HCT116 (cell line): ENCODE data around the gene RAI1. TPM values are rescaled to one million over a fixed set of nuclear protein-coding genes. Genes with fewer than 3 reads are reported as not detected.

Source experiments
- ATAC-seq: fragments of 200-7000 bp; cut with Tn5 transposase; 2 replicates; pipeline ENCODE4 v1.9.1; 2020; ENCODE audit warnings: mild to moderate bottlenecking, moderate library complexity
- BruUV-seq: library from RNA; stranded (reverse); fragments of 400-500 nt; replicated peaks from 2 replicates; lab custom pipeline; 2021; lab: Mats Ljungman, UMichigan
- CTCF ChIA-PET: fragments of 300-600 bp; sonication (Branson Sonifier 250); formaldehyde crosslinking; loops from one replicate; lab custom pipeline; 2021; ENCODE audit warnings: antibody characterized with exemption; lab: Charles Lee
- POLR2A ChIA-PET: fragments of 300-600, 350-600 bp; sonication (Branson Sonifier 250); formaldehyde crosslinking; loops from one replicate; lab custom pipeline; 2021; ENCODE audit warnings: antibody characterized with exemption; lab: Charles Lee
- RAD21 ChIA-PET, 2 experiments: fragments of 300-600 bp; sonication (Branson Sonifier 250); formaldehyde crosslinking; loops; one replicate each; lab custom pipeline; 2023; ENCODE audit warnings: low total read pairs in 2 of 2; ENCODE audit not compliant: uncharacterized antibody in 2 of 2, unreplicated experiment in 2 of 2, low non-redundant PET in 1 of 2; lab: Charles Lee
- DNase-seq: peaks from one replicate; pipeline ENCODE4 v3.0.0-alpha.2; 2010; ENCODE audit warnings: low read depth, low spot score
- H2AFZ ChIP-seq: fragments of 200-600 bp; shearing (Covaris generic), sonication (generic); 2 replicates; pipeline ENCODE4 v1.6.1; 2017; ENCODE audit warnings: low read depth, mixed run types, mixed read lengths, antibody characterized with exemption, low read length; ENCODE audit not compliant: poor library complexity, severe bottlenecking
- H3K27ac ChIP-seq: 2 replicates; pipeline ENCODE4 v1.5.1; 2012; ENCODE audit warnings: low read depth, low read length
- H3K27me3 ChIP-seq: fragments of 200-600 bp; sonication (generic); 2 replicates; pipeline ENCODE4 v1.6.1; 2016; ENCODE audit warnings: mixed run types, low read length, mixed read lengths; ENCODE audit not compliant: insufficient read depth
- H3K36me3 ChIP-seq, 2 experiments: fragments of 200-500 bp in 1 of 2; fragments of 200-600 bp in 1 of 2; sonication (Bioruptor generic) in 1 of 2; sonication (generic) in 1 of 2; 2 replicates each; pipeline versions ENCODE4 v1.5.1 to v1.6.1; 2014 to 2016; ENCODE audit warnings: low read length in 2 of 2, inconsistent platforms in 1 of 2, mixed read lengths in 1 of 2, mixed run types in 1 of 2; ENCODE audit not compliant: insufficient read depth in 2 of 2, control insufficient read depth in 1 of 2
- H3K4me1 ChIP-seq, 2 experiments: fragments of 200-600 bp in 1 of 2; sonication (generic) in 1 of 2; 2 replicates each; pipeline versions ENCODE4 v1.5.1 to v1.6.1; 2012 to 2017; ENCODE audit warnings: low read length in 2 of 2, inconsistent platforms in 1 of 2, mild to moderate bottlenecking in 1 of 2, mixed read lengths in 1 of 2, mixed run types in 1 of 2, moderate library complexity in 1 of 2; ENCODE audit not compliant: insufficient read depth in 2 of 2, control insufficient read depth in 1 of 2
- H3K4me2 ChIP-seq: fragments of 200-600 bp; sonication (generic); 2 replicates; pipeline ENCODE4 v1.6.1; 2017; ENCODE audit warnings: mixed run types, low read length, mixed read lengths
- H3K4me3 ChIP-seq, 2 experiments: fragments of 200-600 bp in 1 of 2; sonication (generic) in 1 of 2; replicated peaks in 1 of 2; 2 replicates each; pipeline ENCODE4 v1.5.1; 2011 to 2016; ENCODE audit warnings: low read length in 2 of 2, control low read depth in 1 of 2, low read depth in 1 of 2, mild to moderate bottlenecking in 1 of 2, mixed read lengths in 1 of 2, mixed run types in 1 of 2
- H3K79me2 ChIP-seq: fragments of 200-600 bp; sonication (generic); 2 replicates; pipeline ENCODE4 v1.6.1; 2017; ENCODE audit warnings: mild to moderate bottlenecking, mixed run types, low read length, moderate library complexity, mixed read lengths; ENCODE audit not compliant: insufficient read depth
- H3K9ac ChIP-seq: fragments of 200-600 bp; sonication (generic); 2 replicates; pipeline ENCODE4 v1.6.1; 2016; ENCODE audit warnings: low read length, mixed read lengths
- H3K9me2 ChIP-seq: fragments of 200-600 bp; sonication (generic), shearing (Covaris generic); 2 replicates; pipeline ENCODE4 v1.6.1; 2017; ENCODE audit warnings: mixed run types, mild to moderate bottlenecking, moderate library complexity; ENCODE audit not compliant: insufficient read depth
- H3K9me3 ChIP-seq, 2 experiments: fragments of 200-500 bp in 1 of 2; fragments of 200-600 bp in 1 of 2; sonication (Bioruptor generic) in 1 of 2; sonication (generic) in 1 of 2; 2 replicates each; pipeline ENCODE4 v1.6.1; 2014 to 2017; ENCODE audit warnings: low read length in 2 of 2, mixed read lengths in 2 of 2, inconsistent platforms in 1 of 2, low read depth in 1 of 2, mild to moderate bottlenecking in 1 of 2, mixed run types in 1 of 2, moderate library complexity in 1 of 2; ENCODE audit not compliant: control insufficient read depth in 1 of 2, insufficient read depth in 1 of 2
- H4K20me1 ChIP-seq: fragments of 200-600 bp; sonication (generic), shearing (Covaris generic); 2 replicates; pipeline ENCODE4 v1.6.1; 2017; ENCODE audit warnings: mixed run types, mild to moderate bottlenecking, moderate library complexity; ENCODE audit not compliant: insufficient read depth
- CEBPB ChIP-seq: IDR thresholded peaks from 2 replicates; pipeline ENCODE4 v1.6.1; 2012; ENCODE audit warnings: low read depth
- FOSL1 ChIP-seq: IDR thresholded peaks from 2 replicates; pipeline ENCODE4 v1.6.1; 2012; ENCODE audit warnings: low read depth
- POLR2AphosphoS5 ChIP-seq: IDR thresholded peaks from 2 replicates; pipeline ENCODE4 v1.6.1; 2011; ENCODE audit warnings: mild to moderate bottlenecking, low read depth, low read length, moderate library complexity
- SRF ChIP-seq: IDR thresholded peaks from 2 replicates; pipeline ENCODE4 v1.6.1; 2012; ENCODE audit warnings: low read depth
- TCF7L2 ChIP-seq: IDR thresholded peaks from 2 replicates; pipeline ENCODE4 v1.7.0; 2011; ENCODE audit warnings: borderline replicate concordance, inconsistent platforms; ENCODE audit not compliant: insufficient read depth, insufficient read length; ENCODE audit errors: extremely low read depth
- YY1 ChIP-seq: IDR thresholded peaks from 2 replicates; pipeline ENCODE4 v1.6.1; 2011; ENCODE audit warnings: low read length, low read depth, moderate library complexity, mild to moderate bottlenecking; ENCODE audit not compliant: insufficient replicate concordance; ENCODE audit errors: extremely low read depth
- ZFX ChIP-seq: fragments of 450-650 bp; IDR thresholded peaks from 2 replicates; pipeline ENCODE4 v1.6.1; 2017
- intact Hi-C: fragments of 100-400 bp; cut with micrococcal nuclease; formaldehyde crosslinking; loops from 2 replicates; pipeline ENCODE4 v1.10.0; 2022
- total RNA-seq: library from RNA; stranded (reverse); gene quantifications from one replicate; pipeline ENCODE4 v1.2.1, GENCODE V29; 2021; ENCODE audit not compliant: unreplicated experiment
- TF ChIP-seq, protein P1 (sequence below), 3 experiments: fragments of 200-600 bp in 1 of 3; sonication (generic) in 1 of 3; IDR thresholded peaks in 2 of 3; conservative IDR thresholded peaks in 1 of 3; 2 replicates each; pipeline ENCODE4 v1.5.1; 2012 to 2017; ENCODE audit warnings: low read depth in 2 of 3, low read length in 2 of 3, antibody characterized with exemption in 1 of 3, borderline replicate concordance in 1 of 3, control low read depth in 1 of 3, mild to moderate bottlenecking in 1 of 3, mixed read lengths in 1 of 3, mixed run types in 1 of 3, moderate library complexity in 1 of 3; ENCODE audit not compliant: insufficient read depth in 1 of 3

RAI1 gene
- total RNA-seq, 1 experiment from 2014 or later = 38.5 TPM

DNA sequence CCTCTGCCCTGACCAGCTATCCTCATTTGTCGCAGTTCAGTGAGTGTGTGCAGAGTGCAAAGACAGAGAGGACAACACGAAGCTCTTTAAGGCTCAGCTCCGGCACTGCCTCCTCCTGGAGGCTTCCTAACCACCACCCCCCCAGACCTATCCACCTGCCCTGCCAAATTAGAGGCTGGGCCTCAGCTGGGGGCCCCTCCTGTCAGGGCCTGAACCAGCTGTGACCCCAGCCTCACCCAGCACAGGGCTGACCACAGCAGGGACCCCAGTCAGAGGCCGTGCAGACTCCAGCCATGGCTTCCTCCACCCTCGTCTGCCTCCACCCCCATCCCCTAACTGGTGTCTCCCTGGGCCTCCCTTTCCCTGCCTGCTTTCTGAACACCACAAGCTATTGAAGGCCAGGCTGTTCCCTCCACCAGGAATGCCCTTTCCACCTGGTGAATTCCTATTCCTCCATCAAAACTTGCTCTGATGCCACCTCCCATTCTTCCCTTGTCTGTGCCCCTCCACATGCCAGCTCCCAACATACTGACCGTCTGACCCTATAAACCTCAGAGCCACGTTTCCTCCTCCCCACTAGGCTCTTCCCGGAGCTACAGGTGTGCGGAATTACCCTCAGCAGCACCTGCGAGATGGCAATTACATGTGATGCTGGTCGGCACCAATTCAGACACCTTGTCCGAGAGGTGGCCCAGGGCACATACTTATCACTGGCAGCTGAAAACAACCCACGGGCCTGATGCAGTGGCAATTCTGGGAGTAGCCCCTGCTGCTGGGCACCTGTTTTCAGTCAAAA lies 146.8 kb downstream of the RAI1 start:
- CTCF ChIA-PET = interaction anchor here (1.3 to 2.0 kb wide), 2 partner anchors 8 to 10 kb away, joined by 4 to 7 read pairs; partner anchors contain the start of gene SREBF1
- intact Hi-C loops = no loop called here
- Histone ChIP-seq H3K4me1 (peaks cover 67 to 90% of the 10 kb centered on the region in 2 experiments), H3K4me2 (no peak overlapping the region), H3K9me3 (no peaks in the 10 kb centered on the region), H3K9ac (no peak overlapping the region; the same call in 1 of the 2 replicates), H3K9me2 (no peaks in the 10 kb centered on the region), H3K36me3 (peaks cover 3 to 19% of the 10 kb centered on the region in 2 experiments; a peak in 2 of 4 replicates), H3K27me3 (no peaks in the 10 kb centered on the region), H3K27ac (peak overlapping the region; percentile 98), H3K79me2 (peaks cover 96% of the 10 kb centered on the region), H3K4me3 (no peak overlapping the region), H2AFZ (no peak overlapping the region), H4K20me1 (no peaks in the 10 kb centered on the region)
- no TSS peak for BruUV-seq
- no peak for DNase-seq
- RAD21 ChIA-PET = no interaction called here
- POLR2A ChIA-PET = interaction anchor here (1.4 to 6.1 kb wide), 2 partner anchors 10 to 12 kb away, joined by 4 to 112 read pairs; partner anchors contain the start of gene SREBF1
- TF ChIP-seq SRF (no peak), FOSL1 (no peak), POLR2AphosphoS5 (peak; percentile 21; the same call in 1 of the 2 replicates), ZFX (0 out of 2 replicates have a peak, but pooled peaks have one; percentile 2), TCF7L2 (no peak), YY1 (no peak), CEBPB (no peak)
- TF ChIP-seq, protein P1, sequence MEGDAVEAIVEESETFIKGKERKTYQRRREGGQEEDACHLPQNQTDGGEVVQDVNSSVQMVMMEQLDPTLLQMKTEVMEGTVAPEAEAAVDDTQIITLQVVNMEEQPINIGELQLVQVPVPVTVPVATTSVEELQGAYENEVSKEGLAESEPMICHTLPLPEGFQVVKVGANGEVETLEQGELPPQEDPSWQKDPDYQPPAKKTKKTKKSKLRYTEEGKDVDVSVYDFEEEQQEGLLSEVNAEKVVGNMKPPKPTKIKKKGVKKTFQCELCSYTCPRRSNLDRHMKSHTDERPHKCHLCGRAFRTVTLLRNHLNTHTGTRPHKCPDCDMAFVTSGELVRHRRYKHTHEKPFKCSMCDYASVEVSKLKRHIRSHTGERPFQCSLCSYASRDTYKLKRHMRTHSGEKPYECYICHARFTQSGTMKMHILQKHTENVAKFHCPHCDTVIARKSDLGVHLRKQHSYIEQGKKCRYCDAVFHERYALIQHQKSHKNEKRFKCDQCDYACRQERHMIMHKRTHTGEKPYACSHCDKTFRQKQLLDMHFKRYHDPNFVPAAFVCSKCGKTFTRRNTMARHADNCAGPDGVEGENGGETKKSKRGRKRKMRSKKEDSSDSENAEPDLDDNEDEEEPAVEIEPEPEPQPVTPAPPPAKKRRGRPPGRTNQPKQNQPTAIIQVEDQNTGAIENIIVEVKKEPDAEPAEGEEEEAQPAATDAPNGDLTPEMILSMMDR (IDR thresholded peaks at IDR 0.05 in 2 of 3, conservative IDR thresholded peaks at IDR 0.05 in 1 of 3; ENCODE audit: borderline replicate concordance in 1 of 3, insufficient read depth in 1 of 3, low read depth in 2 of 3, low read length in 2 of 3) = 0 out of 6 replicates have a peak, but pooled peaks of 1 of the 3 experiments have one; percentile 29
- ATAC-seq = no peak
